ELF-1 (cell line): ENCODE measurements around the gene PRSS33.
A peak's percentile ranks its signal among the peaks of the same experiment; 100 is the strongest.

Experiments
- DNase-seq: peaks from one replicate; pipeline ENCODE4 v3.0.0-alpha.2; 2016; ENCODE audit warnings: low read depth, low spot score

PRSS33 gene, protein sequence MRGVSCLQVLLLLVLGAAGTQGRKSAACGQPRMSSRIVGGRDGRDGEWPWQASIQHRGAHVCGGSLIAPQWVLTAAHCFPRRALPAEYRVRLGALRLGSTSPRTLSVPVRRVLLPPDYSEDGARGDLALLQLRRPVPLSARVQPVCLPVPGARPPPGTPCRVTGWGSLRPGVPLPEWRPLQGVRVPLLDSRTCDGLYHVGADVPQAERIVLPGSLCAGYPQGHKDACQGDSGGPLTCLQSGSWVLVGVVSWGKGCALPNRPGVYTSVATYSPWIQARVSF

GRCh38 chr16:2787406-2787805 is at the start of gene PRSS33:
Gene PRSS33 (minus strand): TSS chr16:2787560. CDS start chr16:2786547, 1,013 bp downstream.
- no peak for DNase-seq

DNA sequence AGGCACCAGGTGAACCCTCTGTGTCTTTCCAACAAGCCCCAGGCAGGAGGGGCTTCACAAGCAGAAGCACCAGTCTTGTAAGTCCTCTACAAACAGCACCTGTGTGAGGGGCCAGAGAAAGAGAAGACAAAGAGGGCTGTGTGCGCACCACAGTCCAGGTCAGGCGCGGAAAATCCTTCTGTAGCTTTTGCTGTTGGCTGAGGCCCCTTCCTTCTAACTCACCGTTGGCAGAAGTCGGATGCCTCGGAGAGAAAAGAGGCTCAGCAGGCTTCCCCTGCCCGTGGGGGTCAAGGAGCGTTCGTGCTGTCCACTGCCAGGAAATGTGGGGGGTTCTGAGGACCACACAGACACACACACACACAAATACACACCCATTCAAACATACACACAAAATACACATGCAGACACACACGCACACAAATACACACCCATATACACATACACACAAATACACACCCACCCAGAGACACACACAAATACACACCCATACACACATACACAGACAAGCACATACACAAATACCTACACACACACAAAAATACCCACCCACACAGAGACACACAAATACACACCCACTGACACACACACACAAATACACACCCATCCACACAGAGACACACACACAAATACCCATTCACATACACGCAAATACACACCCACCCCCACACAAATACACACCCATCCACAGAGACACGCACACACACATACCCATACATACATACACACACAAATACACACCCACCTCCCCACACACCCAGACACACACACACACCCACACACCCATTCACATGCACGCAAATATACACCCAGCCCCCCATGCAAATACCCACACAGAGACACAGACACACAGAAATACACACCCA is 49.5 kb upstream of the PRSS33 start:
- DNase-seq: no peak

DNA sequence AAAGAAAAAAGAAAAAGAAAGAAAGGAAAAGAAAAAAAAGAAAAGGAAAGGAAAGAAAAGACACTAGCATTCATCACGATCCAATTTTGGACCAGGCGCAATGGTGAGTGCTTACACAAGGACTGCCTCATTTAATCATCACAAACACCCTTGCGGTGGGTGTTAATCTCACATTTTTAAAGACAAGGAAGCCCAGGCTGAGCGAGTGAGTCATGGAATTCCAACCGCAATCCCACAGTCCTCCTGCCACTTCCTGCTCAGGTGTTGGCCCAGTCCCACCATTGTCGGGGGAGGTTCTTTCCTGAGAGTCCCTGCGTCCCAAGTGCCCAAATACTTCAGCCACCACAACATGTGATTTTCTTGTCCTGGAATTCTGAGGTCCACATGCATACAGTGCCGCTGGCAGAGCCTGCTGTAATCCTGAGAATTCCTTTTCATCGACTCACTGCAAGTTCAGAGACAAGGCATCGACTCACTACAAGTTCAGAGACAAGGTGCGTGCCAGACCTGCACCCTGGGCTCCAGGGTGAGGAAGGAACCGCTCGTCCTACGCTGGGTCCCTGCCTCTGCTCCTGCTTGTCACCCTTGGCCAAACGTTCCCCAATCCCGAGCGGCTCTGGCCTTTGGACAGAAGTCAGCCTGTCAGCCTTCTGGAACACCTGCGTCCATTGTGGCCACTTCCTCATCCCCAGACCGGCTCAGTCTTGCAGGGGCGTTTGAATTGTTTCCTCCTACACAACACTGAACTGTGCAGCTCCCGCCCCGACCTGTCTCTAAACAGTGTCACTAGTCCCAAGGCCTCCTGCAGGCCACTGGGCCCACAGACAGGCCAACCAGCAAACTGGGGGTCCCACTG is 48.5 kb upstream of the PRSS33 start:
- peak; percentile 79 for DNase-seq

- no peak for DNase-seq
These were observed 47.6 kb upstream of the PRSS33 start for GRCh38 chr16:2834968-2835367.

DNA sequence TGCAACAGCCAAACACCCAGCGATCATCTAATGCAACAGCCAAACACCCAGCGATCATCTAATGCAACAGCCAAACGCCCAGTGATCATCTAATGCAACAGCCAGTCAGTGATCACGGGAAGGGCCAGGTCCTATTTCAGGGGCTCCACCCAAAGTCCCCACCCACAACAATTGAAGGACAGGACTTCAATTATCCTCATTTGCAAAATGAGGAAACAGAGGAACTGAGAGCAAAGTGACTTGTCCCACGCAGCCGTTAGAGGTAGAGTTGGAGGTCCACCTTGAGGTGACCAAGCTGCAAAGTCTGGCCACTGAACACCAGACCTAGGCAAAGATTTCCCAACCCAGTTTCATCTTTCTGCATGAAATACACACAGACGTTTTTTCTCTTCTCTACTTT is 46.4 kb upstream of the PRSS33 start:
- DNase-seq: no peak

GRCh38 chr16:2831203-2831602 is 43.8 kb upstream of the PRSS33 start:
- DNase-seq: no peak

DNA sequence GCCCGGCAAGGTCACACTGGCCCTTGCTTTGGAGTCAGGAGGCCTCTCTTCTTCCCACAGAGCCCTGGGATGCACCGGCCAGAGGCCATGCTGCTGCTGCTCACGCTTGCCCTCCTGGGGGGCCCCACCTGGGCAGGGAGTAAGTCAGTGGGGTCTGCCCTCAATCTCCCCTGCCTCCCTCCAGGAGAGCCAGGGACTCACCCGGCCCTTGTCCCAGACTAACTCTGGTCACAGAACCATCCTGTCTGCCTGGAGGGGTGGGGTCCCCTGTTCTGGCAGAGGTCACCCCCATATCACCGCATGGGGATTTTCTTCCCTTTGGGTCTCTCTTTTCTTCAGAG is 43.0 kb upstream of the PRSS33 start:
- no peak for DNase-seq

DNA sequence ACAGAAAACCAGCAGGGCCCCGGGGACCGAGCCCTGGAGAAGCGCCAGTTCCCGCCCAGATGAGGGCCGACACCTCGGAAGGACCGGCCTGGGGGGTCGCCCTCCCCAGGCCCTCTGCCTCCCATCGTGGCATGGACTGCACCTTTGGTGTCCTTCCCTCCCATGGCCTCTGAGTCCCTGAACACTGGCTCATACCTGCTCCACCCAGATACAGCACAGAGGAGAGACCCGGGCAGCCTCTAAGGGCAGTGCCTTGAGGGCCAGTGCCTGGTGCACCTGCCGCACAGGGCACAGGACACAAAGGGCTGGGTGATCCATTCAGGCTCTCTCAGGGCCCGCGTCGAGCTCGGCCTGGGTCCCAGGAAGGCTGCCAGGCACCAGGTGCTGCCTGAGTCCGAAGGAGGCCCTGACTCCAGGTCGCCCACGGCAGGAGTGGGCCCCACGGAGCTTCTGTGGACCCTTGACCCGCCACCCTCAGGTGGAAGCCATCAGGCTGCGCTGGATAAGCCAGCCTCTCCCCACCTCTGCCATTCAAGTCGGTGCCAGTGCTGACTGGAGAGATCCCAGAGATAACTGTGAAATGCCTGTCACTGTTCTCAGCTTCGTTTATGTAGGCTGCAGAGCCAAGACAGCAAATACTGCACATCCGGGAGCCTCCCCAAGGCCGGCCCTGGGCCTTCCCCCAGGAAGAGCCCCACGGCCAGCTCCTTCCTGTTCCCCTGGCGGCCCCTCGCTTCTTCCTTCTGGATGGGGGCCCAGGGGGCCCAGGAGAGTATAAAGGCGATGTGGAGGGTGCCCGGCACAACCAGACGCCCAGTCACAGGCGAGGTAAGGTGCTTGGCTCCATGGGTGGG is 42.4 kb upstream of the PRSS33 start, which contains the start of gene ZG16B:
Gene ZG16B (plus strand): TSS at position 803 of the 854 bp plus-strand sequence. CDS start 139 bp downstream, outside the sequence.
- DNase-seq: no peak

- no peak for DNase-seq
These were observed 41.6 kb upstream of the PRSS33 start for GRCh38 chr16:2828876-2829430.

GRCh38 chr16:2828521-2828840 is 41.1 kb upstream of the PRSS33 start:
- no peak for DNase-seq

DNA sequence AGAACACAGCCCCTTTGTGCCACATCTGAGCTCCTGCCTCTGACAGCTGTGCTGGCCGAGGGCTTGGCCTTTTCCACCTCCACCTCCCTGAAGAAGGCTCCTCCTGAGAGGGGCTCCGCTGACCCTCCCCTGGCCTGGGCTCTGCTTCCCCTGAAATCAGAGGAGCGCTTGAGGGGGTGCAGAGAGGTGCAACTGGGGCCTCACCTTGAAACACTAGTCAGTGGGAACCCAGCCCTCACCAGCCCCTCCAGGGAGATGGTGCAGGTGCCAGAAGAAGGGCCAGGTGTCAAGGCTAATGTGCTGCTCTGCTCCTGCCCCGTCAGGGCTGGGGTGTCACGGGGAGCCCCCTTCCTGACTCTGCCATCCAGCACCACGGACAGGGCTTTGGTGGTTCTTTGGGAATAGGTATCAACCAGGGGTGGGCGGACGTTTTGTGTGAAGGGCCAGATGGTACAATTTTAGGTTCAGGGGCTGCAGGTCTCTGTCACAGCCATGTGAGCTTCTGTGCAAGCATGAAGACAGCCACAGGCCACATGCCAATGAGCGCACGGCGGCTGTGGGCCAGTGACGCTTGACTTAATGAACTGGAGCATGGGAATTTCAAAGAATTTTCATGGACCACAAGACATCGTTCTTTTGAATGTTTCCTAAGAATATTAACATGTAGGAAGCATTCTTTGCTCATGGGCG is 40.6 kb upstream of the PRSS33 start:
- DNase-seq: no peak

- DNase-seq: no peak
These were observed 40.0 kb upstream of the PRSS33 start for GRCh38 chr16:2827374-2827791.

GRCh38 chr16:2826591-2827373 is 39.4 kb upstream of the PRSS33 start:
- no peak for DNase-seq

- no peak for DNase-seq
These were observed 38.5 kb upstream of the PRSS33 start for GRCh38 chr16:2825906-2826305.

DNA sequence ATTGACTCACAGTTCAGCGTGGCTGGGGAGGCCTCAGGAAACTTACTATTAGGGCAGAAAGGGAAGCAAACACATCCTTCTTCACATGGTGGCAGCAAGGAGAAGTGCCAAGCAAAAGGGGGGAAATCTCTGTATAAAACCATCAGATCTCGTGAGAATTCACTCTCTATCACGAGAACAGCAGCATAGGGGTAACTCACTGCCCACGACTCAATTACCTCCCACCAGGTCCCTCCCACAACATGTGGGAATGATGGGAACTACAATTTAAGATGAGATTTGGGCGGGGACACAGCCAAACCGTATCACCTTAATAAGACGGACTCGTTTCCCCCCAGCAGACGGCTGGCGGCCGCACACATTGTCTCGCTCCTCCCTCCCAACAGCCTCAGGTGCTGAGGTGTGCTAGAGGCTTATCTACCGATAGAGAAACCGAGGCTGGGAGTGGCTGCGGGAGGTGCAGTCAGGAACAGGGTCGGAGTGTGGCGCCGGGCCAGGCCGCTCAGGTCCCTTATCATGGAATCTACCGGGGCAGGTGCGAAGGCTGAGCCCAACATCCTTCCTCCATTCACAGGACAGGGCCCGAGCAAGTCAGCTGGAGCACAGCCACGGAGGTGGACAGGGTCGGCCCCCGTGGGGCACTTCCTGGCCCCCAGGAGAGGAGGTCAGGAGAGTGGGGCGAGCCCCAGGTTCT is 37.8 kb upstream of the PRSS33 start:
- DNase-seq: no peak

DNA sequence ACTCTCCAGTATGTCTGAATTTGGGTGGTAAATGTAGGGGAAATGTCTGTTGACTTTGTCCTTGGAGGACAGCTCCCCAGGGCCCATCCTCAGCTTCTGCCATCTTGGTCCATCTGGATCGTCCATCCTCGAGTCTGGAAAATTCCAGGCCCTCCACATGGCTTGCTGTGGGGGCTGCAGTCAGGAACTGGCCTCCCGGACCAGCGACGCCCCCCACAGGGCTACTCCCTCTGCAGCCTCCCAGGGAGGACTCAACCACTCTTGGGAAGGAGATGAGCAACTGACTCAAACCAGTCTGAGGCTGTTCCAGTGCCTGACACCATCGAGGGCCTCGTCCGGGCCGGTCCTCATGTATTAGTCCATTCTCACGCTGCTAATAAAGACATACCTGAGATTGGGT is 37.3 kb upstream of the PRSS33 start:
- no peak for DNase-seq

DNA sequence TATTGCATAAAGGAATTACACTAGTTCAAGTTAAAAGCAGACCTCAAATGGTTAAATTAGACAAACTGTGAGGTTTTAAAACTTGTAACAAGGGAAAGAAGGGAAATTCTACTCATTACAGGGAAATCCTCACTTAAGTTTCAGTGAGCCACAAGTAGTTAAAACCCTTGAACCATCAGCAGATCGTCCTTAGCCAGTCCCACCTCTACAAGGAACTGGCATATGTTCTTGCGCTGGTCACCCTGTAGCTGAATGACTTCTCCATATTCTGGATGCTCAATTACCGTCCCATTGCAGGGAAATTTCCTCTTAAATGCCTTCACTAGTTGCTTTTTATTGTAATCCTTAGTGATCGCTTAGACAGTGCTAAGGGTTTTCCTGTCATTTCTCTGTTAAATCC is 35.1 kb upstream of the PRSS33 start:
- DNase-seq: no peak

GRCh38 chr16:2822158-2822495 is 34.8 kb upstream of the PRSS33 start:
- DNase-seq: no peak
